OCI-M2 (cell line): ENCODE results near the gene NDUFA11.
"Not testable (repeated sequence)": the region's sequence is repeated elsewhere in the genome, so short reads cannot be mapped to it uniquely, and the experiment has no call there.

Experiments
- DNase-seq: peaks from one replicate; lab custom pipeline; 2025; ENCODE audit not compliant: unreplicated experiment; lab: John Stamatoyannopoulos, UW

The NDUFA11 gene

DNA sequence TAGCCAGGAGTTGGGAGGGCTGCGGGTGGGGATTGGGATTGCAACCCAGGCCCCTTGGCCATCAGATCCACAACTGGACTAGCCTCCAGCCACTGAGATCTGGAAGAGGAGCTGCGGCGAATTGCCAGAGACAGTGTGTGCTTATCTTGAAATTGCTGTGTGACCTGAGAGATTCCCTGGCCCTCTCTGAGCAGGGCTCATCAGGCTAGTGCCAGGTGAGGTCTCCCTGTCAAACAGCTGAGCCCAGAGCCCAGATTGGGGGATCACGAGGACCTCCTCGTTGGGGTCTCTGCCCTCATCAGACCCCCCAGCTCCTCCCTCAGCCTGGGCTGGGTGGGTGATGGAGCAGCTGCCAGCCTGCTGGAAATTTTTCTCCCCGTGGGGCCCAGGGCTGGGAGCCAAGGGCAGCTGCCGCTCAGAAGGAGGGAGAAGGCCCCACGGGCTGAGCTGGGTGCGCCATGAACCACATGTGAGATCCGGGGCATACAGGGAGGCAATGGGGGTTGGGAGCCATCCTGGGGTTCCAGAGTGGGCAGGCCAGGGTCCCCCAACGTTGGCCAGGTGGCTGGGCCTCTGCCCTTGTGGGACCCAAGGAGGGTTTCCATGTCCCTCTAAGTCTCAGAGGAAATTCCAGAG is 40.4 kb downstream of the NDUFA11 start:
- no peak for DNase-seq

DNA sequence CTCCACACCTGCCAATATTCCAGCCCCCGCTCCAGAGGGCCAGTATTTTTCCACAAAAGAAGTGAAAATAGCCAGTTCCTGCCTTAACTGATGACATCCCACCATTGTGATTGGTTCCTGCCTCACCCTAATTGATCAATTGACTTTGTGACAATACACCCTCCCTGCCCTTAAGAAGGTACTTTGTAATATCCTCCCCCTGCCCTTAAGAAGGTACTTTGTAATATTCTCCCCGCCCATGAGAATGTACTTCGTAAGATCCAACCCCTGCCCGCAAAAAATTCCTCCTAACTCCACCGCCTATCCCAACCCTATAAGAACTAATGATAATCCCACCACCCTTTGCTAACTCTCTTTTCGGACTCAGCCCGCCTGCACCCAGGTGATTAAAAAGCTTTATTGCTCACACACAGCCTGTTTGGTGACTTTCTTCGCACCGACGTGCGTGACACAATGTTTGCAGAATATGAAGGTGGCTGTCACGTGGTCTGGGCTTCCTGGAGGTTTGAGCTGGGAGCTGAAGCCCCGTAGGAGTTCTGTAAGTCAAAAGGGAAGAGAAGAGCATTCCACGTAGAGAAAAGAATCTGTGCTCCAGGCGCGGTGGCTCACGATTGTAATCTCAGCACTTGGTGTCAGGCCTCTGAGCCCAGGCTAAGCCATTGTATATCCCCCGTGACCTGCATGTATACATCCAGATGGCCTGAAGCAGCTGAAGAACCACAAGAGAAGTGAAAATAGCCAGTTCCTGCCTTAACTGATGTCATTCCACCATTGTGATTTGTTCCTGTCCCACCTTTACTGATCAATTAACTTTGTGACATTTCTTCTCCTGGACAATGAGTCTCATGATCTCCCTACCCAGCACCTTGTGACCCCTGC is 46.1 kb downstream of the NDUFA11 start:
- DNase-seq, result no peak

DNA sequence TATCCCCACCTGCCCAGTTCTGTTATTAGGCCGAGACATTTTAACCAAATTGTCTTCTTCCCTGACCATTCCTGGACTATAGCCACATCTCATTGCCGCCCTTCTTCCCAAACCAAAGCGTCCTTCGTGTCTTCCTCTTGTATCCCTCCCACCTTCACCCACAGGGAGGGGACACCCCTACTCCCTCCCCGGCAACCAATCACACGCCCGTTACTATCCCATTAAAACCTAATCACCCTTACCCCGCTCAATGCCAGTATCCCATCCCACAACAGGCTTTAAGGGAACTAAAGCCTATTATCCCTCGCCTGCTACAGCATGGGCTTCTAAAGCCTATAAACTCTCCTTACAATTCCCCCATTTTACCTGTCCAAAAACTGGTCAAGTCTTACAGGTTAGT is 48.4 kb downstream of the NDUFA11 start:
- not testable (repeated sequence) for DNase-seq

DNA sequence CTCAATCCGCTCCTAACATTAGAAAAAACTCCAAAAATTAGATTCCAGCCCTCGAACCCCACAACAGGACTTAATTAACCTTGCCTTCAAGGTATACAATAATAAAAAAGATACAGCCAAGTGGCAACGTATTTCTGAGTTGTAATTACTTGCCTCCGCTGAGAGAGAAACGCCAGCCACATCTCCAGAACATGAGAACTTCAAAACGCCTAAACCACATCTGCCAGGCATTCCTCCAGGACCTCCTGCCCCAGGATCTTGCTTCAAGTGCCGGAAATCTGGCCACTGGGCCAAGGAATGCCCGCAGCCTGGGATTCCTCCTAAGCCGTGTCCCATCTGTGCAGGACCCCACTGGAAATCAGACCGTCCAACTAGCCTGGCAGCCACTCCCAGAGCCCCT is 49.5 kb downstream of the NDUFA11 start:
- not testable (repeated sequence) for DNase-seq

DNA sequence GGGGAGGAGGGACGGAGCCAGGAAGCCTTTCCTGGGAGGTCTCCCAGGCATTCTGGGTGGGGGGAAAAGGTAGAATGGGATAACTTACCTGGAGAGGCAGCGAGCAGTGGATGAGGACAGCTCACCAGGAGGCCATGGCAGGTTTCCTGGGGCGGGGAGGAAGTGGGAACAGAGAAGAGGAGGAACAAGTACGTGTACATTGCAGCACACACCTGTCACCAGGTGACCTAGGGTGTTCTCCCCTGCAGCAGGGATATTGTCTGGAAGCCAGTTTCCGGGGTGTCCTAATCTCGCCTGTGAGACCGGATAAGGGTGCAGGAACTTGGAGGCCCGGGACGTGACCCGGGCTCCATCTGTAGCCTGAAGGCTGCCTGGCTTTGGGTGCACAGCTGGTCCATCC is 52.3 kb downstream of the NDUFA11 start, which contains the start of gene FUT3:
Gene FUT3 (minus strand): TSS at position 148 of the 400 bp plus-strand sequence.
- no peak for DNase-seq

DNA sequence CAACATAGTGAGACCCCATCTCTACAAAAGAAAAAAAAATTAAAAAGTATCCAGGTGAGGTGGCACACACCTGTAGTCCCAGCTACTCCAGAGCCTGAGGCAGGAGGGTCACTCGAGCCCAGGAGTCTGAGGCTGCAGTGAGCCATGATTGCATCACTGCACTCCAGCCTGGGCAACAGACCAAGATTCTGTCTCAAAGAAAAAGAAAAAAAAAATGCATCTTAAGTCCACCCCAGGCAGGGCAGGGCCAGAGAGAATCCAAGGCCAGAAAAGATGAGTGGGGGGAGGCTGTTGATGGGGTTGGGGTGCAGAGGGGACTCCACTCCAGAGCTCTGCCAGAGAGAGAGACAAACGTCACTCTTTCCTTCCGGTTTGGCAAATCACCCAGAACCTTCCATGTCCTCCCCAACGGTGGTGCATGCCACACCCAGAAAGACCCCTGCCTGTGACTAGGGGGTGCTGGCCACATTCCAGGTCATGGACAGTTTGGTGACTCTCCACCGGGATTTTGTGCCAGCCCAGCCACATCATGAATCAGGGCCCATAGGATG is 52.8 kb downstream of the NDUFA11 start:
- no peak for DNase-seq

DNA sequence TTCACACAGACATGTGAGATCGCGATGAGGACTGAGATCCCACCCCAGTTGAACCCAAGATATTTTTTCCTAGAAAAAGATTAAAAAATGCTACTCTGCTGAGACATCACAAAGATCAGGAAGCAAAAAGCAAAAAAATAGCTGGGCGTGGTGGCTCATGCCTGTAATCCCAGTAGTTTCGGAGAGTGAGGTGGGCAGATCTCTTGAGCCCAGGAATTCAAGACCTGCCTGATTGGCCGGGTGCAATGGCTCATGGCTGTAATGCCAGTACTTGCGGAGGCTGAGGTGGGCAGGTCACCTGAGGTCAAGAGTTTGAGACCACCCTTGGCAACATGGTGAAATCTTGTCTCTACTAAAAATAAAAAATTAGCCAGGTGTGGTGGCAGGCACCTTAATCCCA is 53.4 kb downstream of the NDUFA11 start:
- DNase-seq, result no peak

GRCh38 chr19:5848621-5849020 is 55.0 kb downstream of the NDUFA11 start:
- DNase-seq, result not testable (repeated sequence)

DNA sequence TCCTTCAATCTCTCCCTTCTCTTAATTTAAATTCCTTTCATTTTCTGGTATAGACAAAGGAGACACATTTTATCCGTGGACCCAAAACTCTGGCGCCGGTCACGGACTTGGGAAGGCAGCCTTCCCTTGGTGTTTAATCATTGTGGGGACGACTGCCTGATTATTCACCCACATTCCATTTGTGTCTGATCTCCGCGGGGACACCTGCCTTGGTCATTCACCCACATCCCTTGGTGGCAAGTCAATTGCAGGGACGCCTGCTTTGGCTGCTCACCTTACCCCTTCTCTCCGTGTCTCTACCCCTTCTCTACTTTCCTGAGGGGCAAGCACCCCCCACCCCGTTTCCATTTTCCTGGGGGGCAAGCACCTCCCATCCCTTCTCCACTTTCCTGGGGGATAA is 55.7 kb downstream of the NDUFA11 start:
- DNase-seq, result not testable (repeated sequence)
